Esophagus squamous epithelium (tissue), 4 donors: Measurements from ENCODE around the gene MSMB.

Experiments
- CTCF ChIP-seq, 6 experiments: fragments of 450-650 bp in 4 of 6; fragments of 200-600 bp in 2 of 6; sonication (generic) in 2 of 6; IDR thresholded peaks; one replicate each; pipeline ENCODE4 v1.5.1; 2016 to 2019; ENCODE audit warnings: antibody characterized with exemption in 6 of 6, mild to moderate bottlenecking in 4 of 6, moderate library complexity in 4 of 6
- POLR2A ChIP-seq, 4 donors: fragments of 450-650 bp; IDR thresholded peaks; one replicate each; pipeline ENCODE4 v1.6.1; 2017; ENCODE audit warnings: antibody characterized with exemption in 4 of 4, mild to moderate bottlenecking in 4 of 4, moderate library complexity in 3 of 4

DNA sequence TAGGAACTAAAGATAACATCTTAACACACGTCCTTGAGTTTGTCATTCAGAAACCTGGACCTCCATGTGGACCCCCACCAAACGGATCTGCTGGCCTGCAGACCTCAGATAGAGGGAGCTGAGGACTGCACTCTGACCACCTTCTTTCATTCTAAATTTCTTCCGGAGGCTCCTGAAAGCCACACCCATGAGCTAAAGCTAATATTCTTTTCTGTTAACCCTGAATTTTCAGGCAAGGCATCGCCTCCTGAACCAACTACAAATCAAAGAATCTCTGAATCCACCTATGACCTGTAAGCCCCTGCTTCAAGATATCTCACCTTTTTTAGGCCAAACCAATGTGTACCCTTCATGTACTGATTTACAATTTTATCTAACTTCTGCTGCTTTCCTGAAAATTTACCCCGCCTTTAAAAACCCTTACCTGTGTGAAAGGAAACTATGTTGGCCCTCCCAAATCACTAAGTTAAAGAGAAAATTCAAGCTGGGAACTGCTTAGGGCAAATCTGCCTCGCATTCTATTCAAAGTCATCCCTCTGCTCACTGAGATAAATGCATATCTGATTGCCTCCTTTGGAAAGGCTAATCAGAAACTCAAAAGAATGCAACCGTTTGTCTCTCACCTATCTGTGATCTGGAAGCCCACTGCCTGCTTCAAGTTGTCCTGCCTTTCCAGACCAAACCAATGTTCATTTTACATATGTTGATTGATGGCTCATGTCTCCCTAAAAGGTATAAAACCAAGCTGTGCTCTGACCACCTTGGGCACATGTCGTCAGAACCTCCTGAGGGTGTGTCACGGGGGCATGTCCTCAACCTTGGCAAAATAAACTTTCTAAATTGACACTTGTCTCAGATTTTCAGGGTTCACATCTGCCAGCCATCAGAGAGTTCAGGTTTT lies 7.7 kb upstream of the MSMB start:
- TF ChIP-seq CTCF (IDR thresholded peaks at IDR 0.05): no peak
- TF ChIP-seq POLR2A (IDR thresholded peaks at IDR 0.05): no peak
